KOPT-K1 (cell line): ENCODE measurements around the gene SELENOP.
"Not testable (repeated sequence)": the region's sequence is repeated elsewhere in the genome, so short reads cannot be mapped to it uniquely, and the experiment has no call there.

Experiments
- H3K27ac ChIP-seq: fragments of 200-600 bp; sonication (generic); 2 replicates; pipeline ENCODE4 v1.5.1; 2016; ENCODE audit warnings: antibody characterized with exemption, mild to moderate bottlenecking, low read depth, low read length; ENCODE audit not compliant: poor library complexity, severe bottlenecking
- H3K36me3 ChIP-seq: fragments of 200-600 bp; sonication (generic); 2 replicates; pipeline ENCODE4 v1.5.1; 2017; ENCODE audit warnings: antibody characterized with exemption, mild to moderate bottlenecking, low read length, moderate library complexity; ENCODE audit not compliant: insufficient read depth
- H3K9me3 ChIP-seq: fragments of 200-600 bp; sonication (generic); 2 replicates; pipeline ENCODE4 v1.5.1; 2017; ENCODE audit warnings: antibody characterized with exemption, low read length, mild to moderate bottlenecking; ENCODE audit not compliant: insufficient read depth, poor library complexity, severe bottlenecking

Gene SELENOP, protein sequence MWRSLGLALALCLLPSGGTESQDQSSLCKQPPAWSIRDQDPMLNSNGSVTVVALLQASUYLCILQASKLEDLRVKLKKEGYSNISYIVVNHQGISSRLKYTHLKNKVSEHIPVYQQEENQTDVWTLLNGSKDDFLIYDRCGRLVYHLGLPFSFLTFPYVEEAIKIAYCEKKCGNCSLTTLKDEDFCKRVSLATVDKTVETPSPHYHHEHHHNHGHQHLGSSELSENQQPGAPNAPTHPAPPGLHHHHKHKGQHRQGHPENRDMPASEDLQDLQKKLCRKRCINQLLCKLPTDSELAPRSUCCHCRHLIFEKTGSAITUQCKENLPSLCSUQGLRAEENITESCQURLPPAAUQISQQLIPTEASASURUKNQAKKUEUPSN

DNA sequence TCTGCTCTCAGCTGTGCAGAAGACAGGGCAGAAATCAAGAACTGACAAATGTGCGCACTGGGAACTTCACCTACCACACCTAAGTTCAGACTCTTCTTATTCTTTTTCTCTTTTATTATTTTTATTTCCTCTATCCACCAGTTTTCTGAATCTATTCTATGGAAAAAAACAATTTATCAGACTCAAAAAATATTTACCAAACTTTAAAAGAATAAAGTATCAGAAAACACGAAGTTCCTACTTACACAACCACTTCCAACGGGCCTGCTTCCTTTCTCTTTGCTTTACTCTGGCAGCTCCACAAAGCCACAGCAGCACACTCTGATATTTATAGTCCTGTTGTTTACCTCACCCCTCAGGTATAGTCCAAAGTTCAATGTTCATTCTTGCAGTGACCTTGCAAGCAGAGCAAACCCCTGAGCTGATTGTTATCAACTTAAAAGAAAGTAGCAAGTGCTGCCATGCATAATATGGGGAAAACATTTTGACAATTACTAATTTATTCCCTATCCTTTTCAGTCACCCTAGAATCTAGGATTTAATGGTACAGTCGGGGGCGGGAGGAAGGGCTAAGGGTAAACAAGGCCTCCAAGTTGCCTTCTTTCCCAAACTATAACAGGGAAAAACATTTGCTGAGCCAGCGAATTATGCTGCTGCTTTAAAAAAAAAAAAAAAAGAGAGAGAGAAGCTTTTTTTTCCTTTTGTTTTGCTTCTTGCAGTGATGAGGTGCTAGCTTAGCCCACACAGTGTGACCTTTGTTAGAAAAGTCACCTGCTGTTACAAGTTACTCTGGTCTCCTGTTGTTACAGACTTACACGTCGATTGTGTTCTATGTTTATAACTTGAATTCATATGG lies at the start of gene SELENOP:
TSS of gene SELENOP (minus strand) at position 302 of the 856 bp plus-strand sequence. CDS start 3,539 bp downstream, outside the sequence.
- H3K36me3 ChIP-seq, result no peaks in the 10 kb centered on the region
- no peaks in the 10 kb centered on the region for H3K9me3 ChIP-seq
- H3K27ac ChIP-seq, result no peak within 1 kb of the TSS

DNA sequence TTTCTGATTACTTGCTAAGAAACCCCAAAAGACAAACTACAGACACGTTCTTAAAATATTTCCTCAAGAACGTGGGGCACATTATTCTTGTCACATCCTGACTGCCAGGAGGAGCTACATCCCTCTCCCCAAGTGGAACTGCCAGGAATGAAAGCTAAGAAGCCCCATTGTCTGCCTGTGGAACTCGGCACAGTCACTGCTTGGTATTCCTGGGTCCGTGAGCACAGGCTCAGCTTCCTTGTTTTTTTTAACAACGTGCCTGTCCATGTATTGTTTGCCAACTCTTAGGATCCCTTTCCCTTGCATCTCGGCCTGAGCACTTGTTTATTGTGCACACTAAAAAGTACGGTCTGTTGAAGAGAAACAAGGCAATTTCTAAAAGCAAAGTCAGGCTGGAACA lies 47.0 kb upstream of the SELENOP start:
- no peak overlapping the region for H3K27ac ChIP-seq
- no peaks in the 10 kb centered on the region for H3K9me3 ChIP-seq
- no peaks in the 10 kb centered on the region for H3K36me3 ChIP-seq

DNA sequence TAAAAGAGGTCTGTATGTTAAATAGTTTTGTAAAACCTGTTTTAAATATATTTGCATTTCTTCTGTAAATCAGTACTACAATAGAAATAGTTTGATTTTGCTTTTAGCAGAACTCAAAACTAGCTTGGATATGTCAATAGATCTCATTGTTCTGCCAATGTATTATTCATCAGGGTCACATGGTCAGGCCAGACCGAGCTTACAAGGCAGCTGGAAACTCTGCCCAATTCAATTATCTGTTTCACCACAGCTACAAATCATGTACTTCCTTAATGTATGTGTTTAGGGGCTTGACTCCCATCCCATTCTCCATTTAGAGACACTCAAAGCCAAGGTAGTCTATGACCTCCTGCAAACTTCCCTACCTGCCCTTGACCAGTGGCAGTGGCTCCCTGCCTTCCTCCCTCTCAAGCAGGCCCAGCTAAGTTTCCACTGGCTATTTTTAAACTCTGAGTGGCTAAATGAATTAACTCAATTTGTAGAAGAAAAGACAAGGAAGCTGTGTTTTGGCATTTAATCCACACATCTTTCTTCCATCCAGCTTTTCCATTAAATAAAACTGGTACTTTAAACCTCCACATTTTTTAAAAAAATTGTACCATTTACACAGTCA lies 46.4 kb upstream of the SELENOP start:
- H3K36me3 ChIP-seq, result no peaks in the 10 kb centered on the region
- no peak overlapping the region for H3K27ac ChIP-seq
- no peaks in the 10 kb centered on the region for H3K9me3 ChIP-seq

DNA sequence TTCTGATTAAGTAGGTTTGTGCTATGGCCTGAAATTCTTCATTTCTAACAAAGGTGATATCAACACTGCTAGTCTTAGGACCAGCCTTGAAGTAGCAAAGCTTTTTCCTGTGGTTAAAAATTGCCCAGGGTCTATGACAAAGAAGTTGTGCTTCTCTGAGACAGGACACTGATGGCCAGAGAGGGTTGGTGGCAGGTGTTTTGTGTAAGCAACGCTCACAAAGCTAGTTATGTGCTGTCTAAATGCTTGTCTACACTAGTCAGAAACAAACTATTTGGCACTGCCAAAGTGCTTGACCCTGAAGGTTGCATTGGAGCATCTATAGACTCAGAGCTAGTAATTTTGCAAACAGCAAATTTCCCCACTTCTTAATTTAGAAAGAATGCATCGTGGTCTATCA lies 44.1 kb upstream of the SELENOP start:
- H3K27ac ChIP-seq, result no peak overlapping the region
- H3K9me3 ChIP-seq, result no peaks in the 10 kb centered on the region
- H3K36me3 ChIP-seq, result no peaks in the 10 kb centered on the region

DNA sequence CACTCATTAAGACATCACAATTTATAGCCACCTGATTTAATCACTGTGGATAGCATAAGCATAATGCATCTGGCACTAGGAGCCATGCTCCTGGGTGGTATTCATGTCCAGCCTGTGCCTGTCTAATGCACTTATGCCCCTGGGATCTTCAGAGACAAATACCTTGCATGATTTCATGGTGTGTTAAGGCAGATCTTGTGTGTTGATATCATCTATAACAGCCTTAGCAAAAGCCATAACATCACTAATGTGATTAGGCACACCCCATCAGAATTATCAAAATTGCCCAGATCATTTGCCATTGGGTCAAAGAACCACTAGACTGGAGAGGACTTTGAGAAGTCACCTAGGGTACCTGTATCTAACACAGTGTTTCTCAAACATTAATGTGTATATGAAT lies 43.7 kb upstream of the SELENOP start:
- H3K9me3 ChIP-seq, result no peaks in the 10 kb centered on the region
- H3K27ac ChIP-seq, result no peak overlapping the region
- no peaks in the 10 kb centered on the region for H3K36me3 ChIP-seq

DNA sequence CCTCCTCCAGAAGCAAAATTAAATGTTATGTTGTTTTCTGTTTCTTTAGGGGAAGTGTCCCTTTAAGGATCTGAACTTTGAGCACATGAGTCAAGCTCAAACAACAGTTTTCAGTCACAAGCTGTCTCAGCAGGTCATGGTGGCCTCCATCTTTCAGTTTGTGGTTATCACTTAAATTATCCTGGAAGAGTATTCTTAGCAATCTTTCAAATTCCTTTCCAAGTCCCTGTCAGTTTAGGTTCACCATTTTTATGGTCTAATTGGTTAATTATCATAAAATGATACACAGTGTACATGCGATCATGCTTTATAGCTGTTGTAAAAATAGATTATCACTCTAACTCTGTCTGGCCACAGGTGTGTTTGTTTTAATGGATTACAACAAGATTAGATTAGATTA lies 43.1 kb upstream of the SELENOP start:
- Histone ChIP-seq H3K27ac (no peak overlapping the region), H3K9me3 (no peaks in the 10 kb centered on the region), H3K36me3 (no peaks in the 10 kb centered on the region)

DNA sequence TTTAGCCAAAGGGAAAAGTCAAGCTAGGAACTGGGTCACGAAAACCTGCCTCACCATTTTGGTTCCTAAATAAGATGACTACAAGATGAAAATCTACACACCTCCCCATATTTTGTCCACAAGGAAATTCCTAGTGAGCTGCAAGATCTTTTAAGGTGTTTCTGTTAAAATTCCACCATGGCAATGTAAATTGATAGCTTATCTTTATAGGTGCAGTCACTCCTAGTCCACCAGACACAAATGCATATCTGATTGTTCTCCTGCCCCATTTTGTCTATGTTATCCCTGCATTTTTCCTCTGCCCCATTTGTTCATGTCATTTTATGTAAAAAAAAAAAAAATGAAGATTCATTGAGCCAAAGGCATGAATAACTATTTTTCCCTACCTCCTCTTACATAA lies 41.1 kb upstream of the SELENOP start:
- Histone ChIP-seq H3K9me3 (no peaks in the 10 kb centered on the region), H3K27ac (no peak overlapping the region), H3K36me3 (no peaks in the 10 kb centered on the region)

DNA sequence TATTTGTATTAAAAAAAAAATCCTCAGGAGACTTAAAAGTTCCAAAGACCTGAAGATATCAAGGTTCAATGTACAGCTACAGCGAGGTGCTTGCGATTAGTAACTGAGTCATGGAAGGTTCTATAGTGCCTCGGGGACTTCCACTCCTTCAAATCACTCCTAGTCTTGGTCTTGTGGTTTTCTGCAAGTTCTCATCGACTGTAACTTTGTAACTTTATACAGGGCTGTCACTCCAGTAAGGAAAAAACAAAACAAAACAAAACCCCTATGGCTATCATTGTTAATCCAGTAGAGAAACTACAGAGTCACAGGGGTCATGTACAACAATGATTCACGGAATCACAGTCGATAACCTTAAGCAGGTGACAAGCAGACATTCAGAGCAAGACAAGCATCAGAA lies 39.8 kb upstream of the SELENOP start:
- H3K9me3 ChIP-seq, result no peaks in the 10 kb centered on the region
- H3K36me3 ChIP-seq, result no peaks in the 10 kb centered on the region
- no peak overlapping the region for H3K27ac ChIP-seq

DNA sequence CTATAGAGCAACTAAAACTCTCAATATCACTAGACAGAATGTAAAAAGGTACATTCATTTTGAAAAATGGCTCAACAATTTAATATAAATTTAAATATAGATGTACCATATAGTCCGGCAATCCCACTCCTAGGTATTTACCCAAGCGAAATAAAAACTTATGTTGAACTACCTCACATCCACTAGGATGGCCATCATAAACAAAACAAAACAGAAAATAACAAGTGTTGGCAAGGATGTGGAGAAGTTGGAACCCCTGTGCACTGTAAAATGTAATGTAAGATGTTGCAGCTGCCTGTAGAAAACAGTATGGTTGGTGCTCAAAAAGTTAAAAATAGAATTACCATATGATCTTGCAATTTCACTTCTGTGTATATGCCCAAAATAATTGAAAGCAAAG lies 36.9 kb upstream of the SELENOP start:
- Histone ChIP-seq H3K36me3 (no peaks in the 10 kb centered on the region), H3K9me3 (no peaks in the 10 kb centered on the region), H3K27ac (no peak overlapping the region)

DNA sequence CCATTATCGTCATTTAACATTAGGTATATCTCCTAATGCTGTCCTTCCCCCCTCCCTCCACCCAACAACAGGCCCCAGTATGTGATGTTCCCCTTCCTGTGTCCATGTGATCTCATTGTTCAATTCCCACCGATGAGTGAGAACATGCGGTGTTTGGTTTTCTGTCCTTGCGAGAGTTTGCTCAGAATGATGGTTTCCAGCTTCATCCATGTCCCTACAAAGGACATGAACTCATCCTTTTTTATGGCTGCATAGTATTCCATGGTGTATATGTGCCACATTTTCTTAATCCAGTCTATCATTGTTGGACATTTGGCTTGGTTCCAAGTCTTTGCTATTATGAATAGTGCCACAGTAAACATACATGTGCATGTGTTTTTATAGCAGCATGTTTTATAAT lies 32.7 kb upstream of the SELENOP start:
- not testable (repeated sequence) for H3K36me3 ChIP-seq, H3K27ac ChIP-seq, H3K9me3 ChIP-seq

DNA sequence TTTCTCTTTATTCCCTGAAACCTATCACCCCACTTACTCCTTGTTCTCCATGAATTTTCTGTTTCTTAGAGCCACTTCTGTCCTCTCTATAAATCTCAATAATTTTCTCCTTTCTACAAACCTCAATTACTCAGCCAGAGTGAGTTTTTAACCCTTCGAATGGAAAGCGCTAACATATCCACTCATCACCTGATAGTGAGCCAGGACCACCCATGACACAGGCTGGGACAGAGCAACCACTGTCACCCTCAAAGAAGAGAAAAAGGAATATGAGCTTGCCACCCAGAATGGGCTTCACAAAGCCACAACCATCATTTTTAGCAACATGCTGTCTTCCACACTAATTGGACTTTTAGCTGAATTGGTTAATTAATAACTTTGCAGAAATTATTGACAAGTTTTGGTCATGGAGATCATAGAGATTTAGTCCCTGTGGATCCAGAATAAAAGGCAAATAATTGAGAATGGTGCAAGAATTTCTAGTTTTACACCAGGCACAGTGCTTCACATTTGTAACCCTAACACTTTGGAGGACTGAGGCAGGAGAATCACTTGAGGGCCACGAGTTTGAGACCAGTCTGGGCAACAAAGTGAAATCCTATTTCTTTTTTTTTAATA lies 32.1 kb upstream of the SELENOP start:
- no peaks in the 10 kb centered on the region for H3K9me3 ChIP-seq
- H3K36me3 ChIP-seq, result no peaks in the 10 kb centered on the region
- H3K27ac ChIP-seq, result no peak overlapping the region

DNA sequence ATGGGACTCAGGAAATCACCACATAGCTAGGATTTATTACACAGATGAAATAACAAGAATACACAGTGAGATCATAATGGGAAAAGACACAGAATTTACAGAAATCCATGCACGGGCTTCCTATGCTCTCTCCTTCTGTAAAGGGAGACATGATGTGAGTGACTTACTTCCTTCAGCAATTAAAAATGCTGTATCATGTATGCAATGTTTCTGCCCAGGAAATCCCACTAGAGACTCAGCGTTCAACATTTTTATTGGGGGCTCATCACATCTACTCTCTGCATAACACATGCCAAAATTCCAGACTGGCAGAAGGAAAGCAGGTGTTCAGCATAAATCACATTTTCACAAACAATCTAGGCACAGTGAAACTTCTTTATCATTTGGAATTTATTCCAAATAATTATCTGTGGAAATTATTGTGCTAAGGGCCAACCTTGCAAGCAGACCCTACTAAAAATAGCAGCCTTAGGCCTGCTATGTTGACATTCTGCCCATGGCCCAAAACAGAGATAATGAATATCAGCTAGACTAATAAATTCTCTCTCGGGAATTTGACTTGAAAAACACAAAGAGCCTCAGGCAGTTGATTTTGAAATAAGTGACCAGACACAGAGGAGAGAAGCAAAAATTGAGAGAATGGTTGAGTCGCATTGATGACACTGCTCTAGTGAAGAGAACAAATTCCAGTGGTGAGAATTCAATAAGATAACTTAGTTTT lies 31.4 kb upstream of the SELENOP start:
- no peaks in the 10 kb centered on the region for H3K36me3 ChIP-seq
- no peak overlapping the region for H3K27ac ChIP-seq
- H3K9me3 ChIP-seq, result no peaks in the 10 kb centered on the region

DNA sequence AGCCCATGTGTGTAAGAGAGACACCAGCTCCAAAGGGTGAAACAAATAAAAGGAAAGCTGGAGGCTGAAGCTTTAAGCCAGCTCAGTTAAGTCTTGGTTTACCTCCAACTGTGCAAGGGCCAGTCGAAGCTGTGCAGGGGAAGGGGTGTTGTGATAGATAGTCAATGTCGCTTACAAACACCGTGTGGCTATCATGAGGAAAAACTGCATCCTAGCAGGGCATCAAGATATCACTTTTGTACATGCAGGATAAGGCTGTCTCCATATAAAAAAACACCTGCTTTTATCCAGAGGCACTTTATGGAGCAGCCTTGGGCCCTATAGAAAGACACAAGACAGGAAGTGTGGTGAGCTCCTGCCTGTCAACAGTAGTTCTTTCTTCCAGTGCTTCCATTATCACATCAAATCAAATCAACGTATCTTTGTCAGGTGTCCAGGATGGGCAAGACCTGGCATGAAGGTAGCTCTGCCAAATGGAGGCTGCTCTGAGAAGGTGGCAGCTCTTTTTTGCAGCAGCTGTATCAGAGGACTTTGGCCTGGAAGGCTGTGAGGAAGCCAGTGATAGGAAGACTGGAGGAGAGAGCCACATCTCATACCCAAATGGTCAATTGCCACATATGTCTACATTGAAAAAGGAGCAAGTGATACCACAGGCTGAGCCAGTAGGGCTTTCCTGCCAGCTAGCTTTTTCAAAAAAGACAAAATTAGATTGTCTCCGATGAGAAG lies 29.3 kb upstream of the SELENOP start:
- no peak overlapping the region for H3K27ac ChIP-seq
- H3K36me3 ChIP-seq, result no peaks in the 10 kb centered on the region
- H3K9me3 ChIP-seq, result no peaks in the 10 kb centered on the region

DNA sequence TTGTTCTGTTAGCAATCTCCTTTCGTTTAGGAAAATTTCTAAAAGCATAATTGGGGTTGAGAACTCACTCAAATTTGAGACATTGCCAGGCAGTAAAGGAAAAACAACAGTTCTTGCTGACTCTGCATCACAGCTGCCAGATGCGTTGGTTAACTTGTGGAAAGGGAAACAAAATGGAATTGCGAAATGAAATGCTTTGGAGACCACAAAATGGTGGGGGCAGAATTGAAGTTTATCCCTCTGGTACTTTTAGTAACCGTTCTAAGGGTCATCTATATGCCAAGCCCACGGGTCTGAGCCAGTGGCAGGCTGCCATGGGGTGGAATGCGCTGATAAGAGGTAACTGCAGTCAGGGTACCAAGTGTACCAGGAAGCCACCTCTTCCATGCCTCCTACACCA lies 28.6 kb upstream of the SELENOP start:
- H3K27ac ChIP-seq, result no peak overlapping the region
- no peaks in the 10 kb centered on the region for H3K36me3 ChIP-seq
- H3K9me3 ChIP-seq, result no peaks in the 10 kb centered on the region
